Spinal cord (tissue), 10 donors: ENCODE measurements around the gene TMF1. TPM values are rescaled to one million over a fixed set of nuclear protein-coding genes. Genes with fewer than 3 reads are reported as not detected.
A peak's percentile ranks its signal among the peaks of the same experiment; 100 is the strongest.

ENCODE experiments used
- DNase-seq, 6 donors: peaks; one replicate each; pipeline versions ENCODE4 v3.0.0 to v3.0.0-alpha.2; 2013 to 2015; ENCODE audit warnings: low spot score in 6 of 6, low read depth in 4 of 6
- H3K27ac ChIP-seq: one replicate; pipeline ENCODE4 v1.5.1; 2013; ENCODE audit warnings: low read depth, low read length, control low read depth
- H3K27me3 ChIP-seq: one replicate; pipeline ENCODE4 v1.6.1; 2013; ENCODE audit warnings: low read length; ENCODE audit not compliant: control insufficient read depth, insufficient read depth
- H3K36me3 ChIP-seq: one replicate; pipeline ENCODE4 v1.6.1; 2013; ENCODE audit warnings: low read length; ENCODE audit not compliant: control insufficient read depth, insufficient read depth
- H3K4me1 ChIP-seq: one replicate; pipeline ENCODE4 v1.6.1; 2013; ENCODE audit warnings: low read length; ENCODE audit not compliant: control insufficient read depth, insufficient read depth
- H3K4me3 ChIP-seq: one replicate; pipeline ENCODE4 v1.5.1; 2013; ENCODE audit warnings: low read depth, low read length, control low read depth
- H3K9me3 ChIP-seq: one replicate; pipeline ENCODE4 v1.6.1; 2013; ENCODE audit warnings: low read length; ENCODE audit not compliant: control insufficient read depth, insufficient read depth
- WGBS: methylation state at CpG from one replicate; pipeline ENCODE4 v1.1.5; 2013; ENCODE audit warnings: missing lambda C conversion rate; ENCODE audit not compliant: insufficient coverage; 5-methylcytosine and 5-hydroxymethylcytosine counted together
- polyA plus RNA-seq, 2 donors: library from polyadenylated mRNA; unstranded; fragments of 120-200 nt; gene quantifications; one replicate each; pipeline ENCODE4 v1.2.1, GENCODE V29; 2013; ENCODE audit not compliant: insufficient read length in 2 of 2
- total RNA-seq, 2 donors: library from RNA; depleted of rRNA in 1 of 2; stranded (reverse); fragments of 120-200 nt in 1 of 2; fragments of >200 nt in 1 of 2; gene quantifications; one replicate each; pipeline versions ENCODE4 v1.2.3 to v1.2.4, GENCODE V29; 2013 to 2014
- donor health status: healthy.

Gene TMF1
- total and polyA plus RNA-seq, 4 donors, result 17.9 to 46.5 (median 33.5) TPM

GRCh38 chr3:69091389-69092029, 39.4 kb upstream of the TMF1 start:
- Histone ChIP-seq H3K27me3 (no peaks in the 10 kb centered on the region), H3K4me1 (peaks cover 28% of the 10 kb centered on the region), H3K9me3 (no peaks in the 10 kb centered on the region), H3K27ac (no peak overlapping the region), H3K36me3 (peaks cover 9% of the 10 kb centered on the region), H3K4me3 (no peak overlapping the region)
- WGBS, result 65% methylated on average over 2 of the region's 5 CpGs
- DNase-seq, result no peak

DNA sequence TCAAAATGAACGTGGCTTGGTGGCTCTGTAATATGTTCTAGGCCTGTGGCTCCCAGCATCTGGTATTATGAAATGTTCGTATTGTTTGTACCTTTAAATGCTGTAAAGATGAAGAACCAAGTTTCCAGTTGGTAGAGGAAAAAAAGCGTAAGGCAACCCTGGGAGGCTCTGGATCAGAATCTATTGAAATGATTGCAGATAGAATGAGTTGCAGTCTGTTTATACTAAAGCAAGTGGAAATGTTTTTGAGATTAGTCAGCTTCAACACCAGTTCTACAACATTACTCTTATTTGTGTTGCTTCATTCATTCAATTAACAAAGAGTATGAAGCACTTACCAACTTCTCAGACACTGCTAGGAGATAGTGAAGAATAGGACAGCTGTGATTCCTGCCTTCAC, 37.9 kb upstream of the TMF1 start:
- no peak overlapping the region for H3K4me3 ChIP-seq
- H3K4me1 ChIP-seq, result peaks cover 35% of the 10 kb centered on the region
- WGBS, result 76% methylated on average over 2 of the region's 3 CpGs
- H3K27me3 ChIP-seq, result no peaks in the 10 kb centered on the region
- no peak for DNase-seq
- H3K27ac ChIP-seq, result no peak overlapping the region
- H3K9me3 ChIP-seq, result no peaks in the 10 kb centered on the region
- H3K36me3 ChIP-seq, result peaks cover 9% of the 10 kb centered on the region

DNA sequence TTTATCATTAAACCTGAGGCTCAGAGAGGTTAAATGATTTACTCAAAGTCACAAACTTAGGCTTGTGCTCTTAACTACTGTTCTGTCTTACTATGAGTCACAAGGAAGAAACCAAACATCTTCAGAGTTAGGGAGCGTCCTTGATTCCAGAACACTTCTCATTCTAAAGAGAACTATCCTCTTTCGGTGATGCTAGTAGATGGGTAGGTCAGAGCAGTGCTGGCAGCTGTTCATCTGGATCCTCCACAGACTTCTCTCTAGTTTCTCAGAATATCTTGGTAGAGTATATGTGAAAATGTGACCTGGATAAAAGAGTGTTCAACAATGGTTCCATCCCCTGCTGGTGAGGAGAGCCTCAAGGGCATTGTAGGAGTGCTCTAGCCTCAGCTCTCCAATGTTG, 35.9 kb upstream of the TMF1 start:
- no peaks in the 10 kb centered on the region for H3K9me3 ChIP-seq
- no peak overlapping the region for H3K27ac ChIP-seq
- no peak for DNase-seq
- no peak overlapping the region for H3K4me3 ChIP-seq
- no CpG with 5 or more reads among the region's 2 CpGs for WGBS
- peaks cover 33% of the 10 kb centered on the region for H3K4me1 ChIP-seq
- no peaks in the 10 kb centered on the region for H3K27me3 ChIP-seq
- peaks cover 3% of the 10 kb centered on the region for H3K36me3 ChIP-seq

- H3K4me3 ChIP-seq, result no peak overlapping the region
- H3K36me3 ChIP-seq, result peaks cover 3% of the 10 kb centered on the region
- WGBS, result no CpG with 5 or more reads among the region's 3 CpGs
- no peak for DNase-seq
- H3K9me3 ChIP-seq, result no peaks in the 10 kb centered on the region
- peaks cover 29% of the 10 kb centered on the region for H3K4me1 ChIP-seq
- no peaks in the 10 kb centered on the region for H3K27me3 ChIP-seq
- peak overlapping the region; percentile 95 for H3K27ac ChIP-seq
Observed at GRCh38 chr3:69087030-69087791, 35.1 kb upstream of the TMF1 start.

- H3K4me1 ChIP-seq, result peaks cover 24% of the 10 kb centered on the region
- peak; percentile 69 to 94 (median 79) for DNase-seq
- WGBS, result 0% methylated on average over 3 of the region's 8 CpGs
Observed at GRCh38 chr3:69085833-69086722, 33.9 kb upstream of the TMF1 start.

GRCh38 chr3:69085168-69085832, 33.2 kb upstream of the TMF1 start:
- Histone ChIP-seq H3K4me1 (peaks cover 20% of the 10 kb centered on the region), H3K27ac (peak overlapping the region; percentile 95), H3K36me3 (no peaks in the 10 kb centered on the region), H3K9me3 (no peaks in the 10 kb centered on the region), H3K4me3 (peak overlapping the region; percentile 95), H3K27me3 (no peaks in the 10 kb centered on the region)
- peak in 3 of 6 donors; percentile 22 to 65 (median 35) for DNase-seq
- under 1% methylated on average over 20 of the region's 26 CpGs for WGBS

More at GRCh38 chr3:69085833-69086722, 33.9 kb upstream of the TMF1 start:
- H3K27me3 ChIP-seq, result no peaks in the 10 kb centered on the region
- H3K4me3 ChIP-seq, result peak overlapping the region; percentile 95
- H3K9me3 ChIP-seq, result no peaks in the 10 kb centered on the region
- peaks cover 3% of the 10 kb centered on the region for H3K36me3 ChIP-seq
- peak overlapping the region; percentile 95 for H3K27ac ChIP-seq

- no peaks in the 10 kb centered on the region for H3K27me3 ChIP-seq
- no peaks in the 10 kb centered on the region for H3K9me3 ChIP-seq
- H3K4me3 ChIP-seq, result peak within 1 kb of the TSS; percentile 95
- peak within 1 kb of the TSS; percentile 95 for H3K27ac ChIP-seq
- peaks cover 20% of the 10 kb centered on the region for H3K4me1 ChIP-seq
- DNase-seq, result peak; percentile 75 to 98 (median 89)
- no peaks in the 10 kb centered on the region for H3K36me3 ChIP-seq
- WGBS, result 5% methylated on average over 25 of the region's 32 CpGs
Observed at GRCh38 chr3:69084326-69085167, 32.4 kb upstream of the TMF1 start, which contains the start of gene ARL6IP5. Gene ARL6IP5 (plus strand): TSS chr3:69084937. CDS start chr3:69085048, 111 bp downstream.

DNA sequence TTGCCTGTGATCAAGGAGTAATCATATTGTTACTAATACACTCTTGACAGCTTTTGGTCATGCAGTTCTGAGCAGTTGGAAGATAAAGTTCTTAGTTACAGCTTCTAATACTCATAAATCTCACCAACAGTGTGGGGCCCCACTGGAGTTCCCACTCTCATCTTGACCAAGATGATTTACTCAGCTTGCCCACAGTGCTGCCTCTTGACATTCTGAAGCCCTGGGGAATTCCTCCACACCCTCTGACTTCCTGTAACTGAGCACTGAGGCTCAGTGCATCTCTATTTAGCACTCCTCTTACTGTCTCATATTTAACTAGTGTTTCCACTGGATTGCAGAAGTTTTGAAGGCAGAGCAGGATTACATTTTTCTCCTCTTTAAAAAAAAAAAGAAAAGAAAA, 30.7 kb upstream of the TMF1 start:
- Histone ChIP-seq H3K27me3 (no peaks in the 10 kb centered on the region), H3K4me3 (no peak overlapping the region), H3K9me3 (no peaks in the 10 kb centered on the region), H3K36me3 (no peaks in the 10 kb centered on the region), H3K4me1 (peaks cover 20% of the 10 kb centered on the region), H3K27ac (no peak overlapping the region)
- DNase-seq, result peak in 1 of 6 donors; percentile 51
